ENCODE data around the gene CCDC171.

CCDC171 gene

DNA sequence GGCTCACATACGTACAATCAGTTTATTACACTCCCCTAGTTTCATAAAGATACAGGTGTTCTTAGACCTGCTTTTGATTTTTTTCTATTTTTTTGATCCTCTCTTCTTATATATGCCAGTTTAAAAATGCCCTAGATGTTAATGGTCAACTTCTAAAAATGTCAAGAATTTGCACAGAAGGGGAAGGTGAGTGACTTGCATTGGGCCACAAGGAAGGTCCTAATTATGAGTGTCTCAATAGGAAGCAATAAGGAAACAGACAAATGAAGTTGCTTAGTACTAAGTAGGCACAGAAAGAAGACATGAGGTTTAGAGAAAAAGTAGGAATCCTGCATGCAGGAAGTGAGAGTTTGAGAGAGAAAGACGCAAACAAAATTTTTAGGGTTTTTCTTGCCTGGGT, 3.2 kb upstream of the CCDC171 start:
- in situ Hi-C loops (cut with HindIII; ENCODE audit: low sequenced_read_pairs) = no loop called here
- no peak overlapping the region for H3K4me3 ChIP-seq (ENCODE audit: low read depth, low read length)
- TF ChIP-seq, protein P1, sequence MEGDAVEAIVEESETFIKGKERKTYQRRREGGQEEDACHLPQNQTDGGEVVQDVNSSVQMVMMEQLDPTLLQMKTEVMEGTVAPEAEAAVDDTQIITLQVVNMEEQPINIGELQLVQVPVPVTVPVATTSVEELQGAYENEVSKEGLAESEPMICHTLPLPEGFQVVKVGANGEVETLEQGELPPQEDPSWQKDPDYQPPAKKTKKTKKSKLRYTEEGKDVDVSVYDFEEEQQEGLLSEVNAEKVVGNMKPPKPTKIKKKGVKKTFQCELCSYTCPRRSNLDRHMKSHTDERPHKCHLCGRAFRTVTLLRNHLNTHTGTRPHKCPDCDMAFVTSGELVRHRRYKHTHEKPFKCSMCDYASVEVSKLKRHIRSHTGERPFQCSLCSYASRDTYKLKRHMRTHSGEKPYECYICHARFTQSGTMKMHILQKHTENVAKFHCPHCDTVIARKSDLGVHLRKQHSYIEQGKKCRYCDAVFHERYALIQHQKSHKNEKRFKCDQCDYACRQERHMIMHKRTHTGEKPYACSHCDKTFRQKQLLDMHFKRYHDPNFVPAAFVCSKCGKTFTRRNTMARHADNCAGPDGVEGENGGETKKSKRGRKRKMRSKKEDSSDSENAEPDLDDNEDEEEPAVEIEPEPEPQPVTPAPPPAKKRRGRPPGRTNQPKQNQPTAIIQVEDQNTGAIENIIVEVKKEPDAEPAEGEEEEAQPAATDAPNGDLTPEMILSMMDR (IDR thresholded peaks at IDR 0.05; ENCODE audit: low read depth, low read length) = no peak
- no peak for DNase-seq (ENCODE audit: low read depth, low spot score)

DNA sequence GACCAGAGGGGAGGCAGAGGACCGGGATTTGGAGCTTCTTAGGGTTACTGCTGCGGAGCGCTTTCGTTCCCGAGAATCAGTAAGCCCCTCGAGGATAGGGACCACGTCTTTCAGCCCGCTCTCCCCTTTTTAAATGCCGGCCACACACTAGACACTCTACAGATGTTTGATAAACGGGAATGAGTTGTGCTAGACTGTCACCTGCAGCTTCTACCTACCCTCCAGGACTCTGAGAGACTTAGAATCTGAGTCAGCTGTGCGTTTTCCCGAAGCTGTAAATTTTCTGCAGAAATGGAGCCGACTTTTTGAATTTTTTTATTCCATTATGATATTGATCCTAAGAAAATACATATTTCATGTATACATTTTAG, 670 bp downstream of the CCDC171 start:
- TF ChIP-seq, protein P1 (IDR thresholded peaks at IDR 0.05; ENCODE audit: low read depth, low read length) = no peak
- no peak for DNase-seq (ENCODE audit: low read depth, low spot score)
- peak overlapping the region; percentile 78 for H3K4me3 ChIP-seq (ENCODE audit: low read depth, low read length)
- in situ Hi-C loops (cut with HindIII; ENCODE audit: low sequenced_read_pairs) = no loop called here

DNA sequence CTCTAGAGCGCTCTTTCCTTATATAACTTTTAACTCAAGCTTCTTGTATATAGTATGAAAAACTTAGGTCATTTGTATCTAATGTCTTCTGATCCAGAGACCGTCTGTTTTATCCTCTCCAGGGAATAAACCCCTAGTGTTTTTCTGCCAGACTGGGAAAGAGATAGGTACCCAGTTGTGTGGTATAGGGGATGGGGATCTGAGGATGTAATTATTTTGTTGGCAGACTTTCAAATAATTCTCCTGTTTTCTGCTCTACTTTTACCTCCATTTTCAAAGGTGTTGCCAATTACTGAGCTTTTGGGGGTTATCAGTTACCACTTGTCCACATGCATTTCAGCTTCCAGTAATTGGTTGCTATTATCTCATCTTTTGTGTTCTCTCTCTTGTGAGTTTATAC, 17.9 kb downstream of the CCDC171 start:
- H3K4me3 ChIP-seq (ENCODE audit: low read depth, low read length) = no peak overlapping the region
- DNase-seq (ENCODE audit: low read depth, low spot score) = no peak
- in situ Hi-C loops (cut with HindIII; ENCODE audit: low sequenced_read_pairs) = no loop called here
- TF ChIP-seq, protein P1 (IDR thresholded peaks at IDR 0.05; ENCODE audit: low read depth, low read length) = no peak

DNA sequence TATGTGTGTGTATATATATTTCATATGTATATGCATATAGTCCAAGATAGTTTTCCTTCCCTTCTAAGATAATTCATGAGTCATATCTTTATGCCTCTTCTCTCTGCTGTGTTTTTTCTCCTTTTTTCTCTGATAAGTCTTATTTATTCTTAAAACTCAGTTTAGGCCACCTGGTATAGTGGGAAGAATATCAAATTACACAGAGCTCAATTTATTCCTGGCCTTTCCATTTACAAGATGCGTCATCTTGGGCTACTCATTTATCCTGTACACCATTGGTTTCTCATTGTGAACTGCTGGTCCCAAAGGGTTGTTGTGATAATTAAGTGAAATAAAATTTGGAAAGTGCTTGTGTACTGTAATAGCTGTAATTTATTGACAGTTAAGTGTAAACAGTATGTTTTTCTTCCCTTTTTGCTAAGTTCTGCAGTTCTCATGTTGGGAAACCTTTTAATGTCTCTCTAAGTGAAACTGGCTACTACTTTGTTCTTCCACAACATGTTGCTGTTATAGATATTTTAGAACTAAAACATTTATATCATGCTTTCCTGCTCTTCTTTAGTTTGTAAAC, 19.4 kb downstream of the CCDC171 start:
- no peak overlapping the region for H3K4me3 ChIP-seq (ENCODE audit: low read depth, low read length)
- TF ChIP-seq, protein P1 (IDR thresholded peaks at IDR 0.05; ENCODE audit: low read depth, low read length) = no peak
- in situ Hi-C loops (cut with HindIII; ENCODE audit: low sequenced_read_pairs) = no loop called here
- DNase-seq (ENCODE audit: low read depth, low spot score) = peak; percentile 4

DNA sequence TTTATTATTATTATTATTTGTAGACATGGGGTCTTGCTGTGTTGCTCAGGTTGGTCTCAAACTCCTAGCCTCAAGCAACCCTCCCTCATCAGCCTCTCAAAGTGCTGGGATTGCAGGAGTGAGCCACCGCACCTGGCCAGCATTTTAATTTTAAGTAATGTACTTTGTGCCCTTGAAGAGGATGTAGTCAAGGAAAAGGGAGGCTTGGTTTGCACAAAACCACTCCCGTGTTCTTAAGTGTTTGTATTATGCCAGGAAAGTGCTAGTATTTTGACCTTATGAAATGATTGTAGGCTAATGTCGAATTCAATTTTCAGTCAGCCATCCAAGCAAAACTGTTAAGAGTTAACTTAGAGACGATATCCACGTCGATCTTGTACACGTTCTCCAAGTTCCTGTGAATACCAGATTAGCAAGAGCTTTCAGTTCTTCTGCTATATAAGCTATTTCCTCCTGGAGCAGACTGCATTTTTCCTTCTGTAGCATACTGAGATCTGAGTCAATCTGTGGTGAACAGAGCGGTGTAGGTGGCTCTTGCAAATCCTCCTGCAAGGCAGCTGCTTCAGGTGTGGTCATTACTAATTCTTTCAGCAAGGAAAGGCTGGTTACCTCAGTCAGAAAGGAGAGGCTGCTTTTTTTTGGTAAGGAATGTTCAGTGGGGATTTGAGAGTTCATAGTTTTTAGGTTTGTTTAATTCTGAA, 23.7 kb downstream of the CCDC171 start:
- in situ Hi-C loops (cut with HindIII; ENCODE audit: low sequenced_read_pairs) = no loop called here
- no peak for DNase-seq (ENCODE audit: low read depth, low spot score)
- TF ChIP-seq, protein P1 (IDR thresholded peaks at IDR 0.05; ENCODE audit: low read depth, low read length) = no peak
- H3K4me3 ChIP-seq (ENCODE audit: low read depth, low read length) = no peak overlapping the region

DNA sequence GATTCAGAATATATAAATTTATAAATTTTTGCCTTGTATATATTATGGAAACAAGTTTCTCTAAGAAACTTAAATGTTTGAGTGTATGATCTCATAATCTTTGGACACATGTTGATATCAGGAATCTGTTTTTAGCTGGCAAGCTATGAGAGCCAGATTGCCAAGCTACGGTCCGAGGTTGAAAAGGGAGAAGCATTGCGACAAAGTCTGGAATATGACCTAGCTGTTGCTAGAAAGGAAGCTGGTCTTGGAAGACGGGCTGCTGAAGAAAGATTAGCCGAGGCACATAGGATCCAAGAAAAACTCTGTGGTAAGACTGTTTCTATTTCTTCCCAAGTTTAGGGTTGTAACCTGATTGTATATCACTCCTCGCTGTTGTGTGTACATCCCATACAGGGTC, 25.9 kb downstream of the CCDC171 start:
- TF ChIP-seq, protein P1 (IDR thresholded peaks at IDR 0.05; ENCODE audit: low read depth, low read length) = no peak
- no peak for DNase-seq (ENCODE audit: low read depth, low spot score)
- in situ Hi-C loops (cut with HindIII; ENCODE audit: low sequenced_read_pairs) = no loop called here
- no peak overlapping the region for H3K4me3 ChIP-seq (ENCODE audit: low read depth, low read length)
